Thyroid gland (tissue), 4 donors: ENCODE data around the gene LETM1.

Experiments
- POLR2A ChIP-seq, 2 donors: fragments of 450-650 bp; IDR thresholded peaks; one replicate each; pipeline ENCODE4 v1.6.1; 2017; ENCODE audit warnings: antibody characterized with exemption in 2 of 2, mild to moderate bottlenecking in 2 of 2, moderate library complexity in 1 of 2
- TF ChIP-seq, protein P1 (sequence below), 6 experiments: fragments of 200-600 bp in 3 of 6; fragments of 450-650 bp in 3 of 6; sonication (generic) in 3 of 6; IDR thresholded peaks; one replicate each; pipeline ENCODE4 v1.5.1; 2016 to 2019; ENCODE audit warnings: antibody characterized with exemption in 6 of 6, mild to moderate bottlenecking in 2 of 6, inconsistent platforms in 1 of 6, moderate library complexity in 1 of 6

DNA sequence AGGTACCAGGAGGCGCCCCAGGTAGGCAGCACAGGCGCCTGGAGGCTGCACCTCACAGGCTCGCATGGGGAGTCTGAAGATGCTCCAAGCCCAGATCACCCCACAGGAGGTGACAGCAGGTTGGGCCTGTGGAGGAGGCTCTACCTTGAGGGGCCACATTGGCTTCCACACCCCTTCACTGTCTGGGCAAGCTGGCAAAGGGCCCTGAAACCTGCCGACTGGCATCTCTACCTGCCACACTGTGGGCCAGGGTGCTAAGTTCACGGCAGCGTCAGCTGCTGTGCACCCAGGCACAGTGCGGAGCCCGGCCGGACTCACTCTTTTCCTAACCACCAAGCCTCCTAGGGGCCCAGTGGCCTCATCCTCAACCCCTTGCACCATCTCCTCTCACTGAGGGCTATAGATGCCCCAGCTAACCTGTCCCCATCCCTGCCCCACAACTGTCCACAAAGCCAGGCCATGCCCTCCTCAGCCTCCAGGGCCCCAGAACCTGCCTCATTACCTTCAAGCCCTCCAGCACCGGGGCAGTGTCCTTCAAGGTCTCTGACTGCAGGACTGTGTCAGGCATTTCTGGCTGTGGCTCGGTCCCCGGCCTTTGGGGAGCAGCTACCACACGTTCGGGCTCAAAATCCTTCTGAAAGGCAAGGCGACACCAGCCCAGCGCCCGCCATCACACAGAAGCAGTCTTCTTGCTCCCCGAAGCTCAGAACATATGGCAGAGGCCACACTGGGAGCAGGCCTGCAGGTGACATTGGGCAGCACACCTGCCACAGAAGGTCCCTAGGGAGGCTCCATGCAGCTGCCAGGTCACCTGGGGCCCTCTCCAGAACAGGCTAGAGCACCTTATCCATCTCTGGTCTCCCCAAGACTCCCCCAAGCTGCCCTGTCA, 34.0 kb downstream of the LETM1 start:
- TF ChIP-seq, protein P1, sequence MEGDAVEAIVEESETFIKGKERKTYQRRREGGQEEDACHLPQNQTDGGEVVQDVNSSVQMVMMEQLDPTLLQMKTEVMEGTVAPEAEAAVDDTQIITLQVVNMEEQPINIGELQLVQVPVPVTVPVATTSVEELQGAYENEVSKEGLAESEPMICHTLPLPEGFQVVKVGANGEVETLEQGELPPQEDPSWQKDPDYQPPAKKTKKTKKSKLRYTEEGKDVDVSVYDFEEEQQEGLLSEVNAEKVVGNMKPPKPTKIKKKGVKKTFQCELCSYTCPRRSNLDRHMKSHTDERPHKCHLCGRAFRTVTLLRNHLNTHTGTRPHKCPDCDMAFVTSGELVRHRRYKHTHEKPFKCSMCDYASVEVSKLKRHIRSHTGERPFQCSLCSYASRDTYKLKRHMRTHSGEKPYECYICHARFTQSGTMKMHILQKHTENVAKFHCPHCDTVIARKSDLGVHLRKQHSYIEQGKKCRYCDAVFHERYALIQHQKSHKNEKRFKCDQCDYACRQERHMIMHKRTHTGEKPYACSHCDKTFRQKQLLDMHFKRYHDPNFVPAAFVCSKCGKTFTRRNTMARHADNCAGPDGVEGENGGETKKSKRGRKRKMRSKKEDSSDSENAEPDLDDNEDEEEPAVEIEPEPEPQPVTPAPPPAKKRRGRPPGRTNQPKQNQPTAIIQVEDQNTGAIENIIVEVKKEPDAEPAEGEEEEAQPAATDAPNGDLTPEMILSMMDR (IDR thresholded peaks at IDR 0.05): no peak
- TF ChIP-seq POLR2A (IDR thresholded peaks at IDR 0.05): no peak
